GM21723 (cell line): ENCODE results near the gene HECTD1.
"Not testable (repeated sequence)": the region's sequence is repeated elsewhere in the genome, so short reads cannot be mapped to it uniquely, and the experiment has no call there.

ENCODE experiments used
- ATAC-seq: cut with Tn5 transposase; IDR thresholded peaks from one replicate; pipeline ENCODE4 v1.9.1; 2021; ENCODE audit warnings: mild to moderate bottlenecking, moderate library complexity; ENCODE audit not compliant: unreplicated experiment

HECTD1 gene

GRCh38 chr14:31096255-31096654 lies 111.3 kb downstream of the HECTD1 start:
- ATAC-seq: no peak

GRCh38 chr14:31095817-31096216 lies 111.8 kb downstream of the HECTD1 start:
- ATAC-seq: not testable (repeated sequence)

- ATAC-seq: not testable (repeated sequence)
These were observed 113.4 kb downstream of the HECTD1 start for GRCh38 chr14:31093884-31094839.

GRCh38 chr14:31092160-31092708 lies 115.4 kb downstream of the HECTD1 start:
- ATAC-seq: no peak

GRCh38 chr14:31090883-31091764 lies 116.5 kb downstream of the HECTD1 start:
- no peak for ATAC-seq

GRCh38 chr14:31086466-31086865 lies 121.1 kb downstream of the HECTD1 start:
- ATAC-seq: not testable (repeated sequence)

- ATAC-seq: no peak
These were observed 122.6 kb downstream of the HECTD1 start for GRCh38 chr14:31085027-31085426.

GRCh38 chr14:31084385-31084784 lies 123.2 kb downstream of the HECTD1 start:
- peak; percentile 63 for ATAC-seq

- ATAC-seq: no peak
These were observed 123.8 kb downstream of the HECTD1 start for GRCh38 chr14:31083781-31084180.

GRCh38 chr14:31080484-31080883 lies 127.1 kb downstream of the HECTD1 start:
- no peak for ATAC-seq

- no peak for ATAC-seq
These were observed 127.5 kb downstream of the HECTD1 start for GRCh38 chr14:31080056-31080455.

GRCh38 chr14:31078766-31079165 lies 128.8 kb downstream of the HECTD1 start:
- no peak for ATAC-seq

- no peak for ATAC-seq
These were observed 132.4 kb downstream of the HECTD1 start for GRCh38 chr14:31075144-31075543.

- ATAC-seq: no peak
These were observed 136.4 kb downstream of the HECTD1 start for GRCh38 chr14:31071151-31071550.

GRCh38 chr14:31070431-31070830 lies 137.2 kb downstream of the HECTD1 start:
- ATAC-seq: no peak

GRCh38 chr14:31069343-31069742 lies 138.2 kb downstream of the HECTD1 start:
- no peak for ATAC-seq

GRCh38 chr14:31068235-31068634 lies 139.4 kb downstream of the HECTD1 start:
- ATAC-seq: peak; percentile 73

GRCh38 chr14:31062908-31063307 lies 144.7 kb downstream of the HECTD1 start:
- ATAC-seq: not testable (repeated sequence)

GRCh38 chr14:31060253-31060875 lies 147.2 kb downstream of the HECTD1 start:
- ATAC-seq: no peak

GRCh38 chr14:31059152-31059924 lies 148.3 kb downstream of the HECTD1 start:
- ATAC-seq: no peak
